Stimulated activated CD4-positive, alpha-beta T cell treated with anti-CD3 and anti-CD28 coated beads, Interleukin-12 subunit alpha, Interleukin-12 subunit beta, amount 100 ng/mL, for 24 hours (primary cell): ENCODE data around the gene TBC1D23.
"Not testable (repeated sequence)": the region's sequence is repeated elsewhere in the genome, so short reads cannot be mapped to it uniquely, and the experiment has no call there.

Source experiments
- DNase-seq, 2 experiments: peaks; one replicate each; pipeline ENCODE4 v3.0.0-alpha.2; 2020; ENCODE audit warnings: low read depth in 2 of 2

Gene TBC1D23

DNA sequence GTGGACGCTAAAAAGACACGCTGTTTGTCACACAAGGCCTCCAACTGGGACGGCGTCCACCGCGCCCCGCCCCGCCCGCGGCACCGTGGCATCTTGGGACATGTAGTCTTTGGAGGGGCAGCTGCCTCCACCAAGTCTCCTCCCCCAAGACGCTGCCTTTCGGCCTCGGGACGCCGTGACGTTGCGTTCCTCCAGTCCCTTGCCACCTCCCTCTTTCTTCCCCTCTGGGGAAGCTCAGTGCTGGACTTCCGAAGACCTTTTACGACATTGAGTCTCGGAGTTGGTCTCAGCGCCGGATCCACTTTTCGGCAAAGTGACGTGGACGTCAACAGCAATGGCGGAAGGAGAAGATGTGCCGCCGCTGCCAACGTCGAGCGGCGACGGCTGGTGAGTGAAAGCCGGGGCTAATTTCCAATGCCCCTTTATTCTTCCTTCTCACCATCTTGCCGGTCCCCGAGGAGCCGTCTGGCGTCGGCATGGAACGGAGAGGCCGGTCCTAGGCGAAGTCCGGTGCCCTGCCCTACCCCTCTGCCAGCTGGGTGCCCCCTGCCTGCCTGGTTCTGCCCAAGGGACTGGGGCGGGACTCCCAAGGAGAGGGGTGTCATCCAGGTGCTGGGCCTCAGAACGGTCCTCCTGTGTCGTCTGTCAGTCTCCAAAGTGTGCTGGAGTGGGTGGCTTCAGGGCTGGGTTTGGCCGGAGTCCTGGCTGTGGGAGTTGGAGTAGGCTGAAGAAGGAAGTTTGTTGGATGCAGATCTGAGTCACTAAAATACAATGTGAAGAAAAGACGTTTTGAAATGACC is at the start of gene TBC1D23:
Gene TBC1D23, plus strand, starts transcription at position 308 of the 800 bp plus-strand sequence. Its CDS starts 27 bp downstream, at position 335.
- DNase-seq = peak; percentile 95 to 96

DNA sequence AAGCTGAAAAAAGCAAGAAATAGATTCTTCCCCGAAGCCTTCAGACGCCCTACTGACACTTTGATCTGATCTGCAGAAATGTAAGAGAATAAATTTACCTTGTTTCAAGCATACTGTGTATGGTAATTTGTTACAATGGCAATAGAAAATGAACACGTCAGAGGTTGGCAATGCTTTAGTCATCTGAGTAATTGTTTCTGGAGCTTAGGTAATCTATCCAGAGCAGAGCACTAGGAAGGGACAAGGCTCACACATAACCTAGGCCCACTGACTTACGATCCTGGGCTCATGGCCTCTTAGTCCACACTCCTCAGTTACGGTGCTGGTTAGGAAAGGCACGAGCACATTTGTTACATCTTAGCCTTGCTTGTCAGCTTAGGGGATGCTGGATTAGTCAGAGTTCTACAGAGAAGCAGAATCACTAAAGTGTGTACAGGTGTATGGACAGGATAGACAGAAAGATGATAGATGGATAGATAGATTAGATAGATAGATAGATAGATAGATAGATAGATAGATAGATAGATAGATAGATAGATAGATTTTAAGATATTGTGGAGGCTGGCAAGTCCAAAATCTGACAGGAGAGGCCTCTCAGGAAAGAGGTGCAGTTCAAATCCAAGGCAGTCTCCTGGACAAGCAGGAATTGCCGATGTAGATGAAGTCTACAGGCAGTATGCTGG is 46.8 kb upstream of the TBC1D23 start:
- DNase-seq = no peak

DNA sequence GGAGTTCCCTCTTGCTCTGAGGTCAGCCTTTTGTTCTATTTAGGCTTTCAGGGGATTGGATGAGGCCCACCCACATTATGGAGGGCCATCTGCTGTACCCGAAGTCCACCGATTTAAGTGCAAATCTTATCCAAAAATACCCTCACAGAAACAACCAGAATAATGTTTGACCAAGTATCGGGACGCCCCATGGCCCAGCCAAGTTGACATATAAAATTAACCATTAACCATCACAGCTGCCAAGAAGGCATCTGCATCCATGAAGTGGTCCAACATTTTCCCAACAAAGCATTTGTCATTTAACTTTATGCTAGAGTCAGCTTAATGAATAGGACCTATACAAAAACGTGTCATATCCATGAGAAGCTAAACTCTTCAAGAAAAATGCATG is 46.2 kb upstream of the TBC1D23 start:
- DNase-seq = no peak

DNA sequence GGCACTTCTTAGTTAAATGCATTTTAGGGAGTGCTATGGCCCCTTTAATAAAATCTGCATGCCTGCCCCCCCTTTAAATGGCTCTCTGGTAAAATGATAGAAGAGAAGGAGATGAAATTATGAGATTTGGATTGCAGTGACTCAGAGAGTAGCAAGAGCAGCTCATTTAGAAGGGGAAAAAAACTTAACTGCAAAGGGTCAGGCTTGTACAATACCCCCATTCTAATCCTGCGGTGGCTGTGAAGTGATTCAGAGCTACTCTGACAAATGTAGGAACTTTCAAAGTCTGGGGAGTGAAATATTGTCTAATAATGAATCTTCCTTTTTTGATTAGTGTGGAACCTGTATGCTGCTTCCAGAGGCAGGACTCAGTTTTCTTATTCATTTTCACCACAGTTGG is 44.1 kb upstream of the TBC1D23 start:
- no peak for DNase-seq

DNA sequence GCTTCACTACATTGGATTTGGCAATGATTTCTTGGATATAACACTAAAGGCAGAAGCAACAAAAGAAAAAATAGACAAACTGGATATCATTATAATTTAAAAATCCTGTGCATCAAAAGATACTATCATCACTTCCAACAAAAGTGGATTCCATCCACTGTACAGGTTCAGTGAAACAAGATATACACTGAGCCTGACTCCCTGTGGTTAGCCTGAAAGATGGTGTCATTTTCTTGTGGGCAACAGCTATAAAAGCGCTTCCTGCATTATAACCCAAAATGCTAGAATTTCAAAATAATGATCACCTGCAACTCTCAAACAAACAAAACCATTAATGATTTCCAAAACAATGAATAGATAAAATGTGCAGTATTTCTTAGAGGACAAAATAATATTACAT is 39.6 kb upstream of the TBC1D23 start:
- no peak for DNase-seq

DNA sequence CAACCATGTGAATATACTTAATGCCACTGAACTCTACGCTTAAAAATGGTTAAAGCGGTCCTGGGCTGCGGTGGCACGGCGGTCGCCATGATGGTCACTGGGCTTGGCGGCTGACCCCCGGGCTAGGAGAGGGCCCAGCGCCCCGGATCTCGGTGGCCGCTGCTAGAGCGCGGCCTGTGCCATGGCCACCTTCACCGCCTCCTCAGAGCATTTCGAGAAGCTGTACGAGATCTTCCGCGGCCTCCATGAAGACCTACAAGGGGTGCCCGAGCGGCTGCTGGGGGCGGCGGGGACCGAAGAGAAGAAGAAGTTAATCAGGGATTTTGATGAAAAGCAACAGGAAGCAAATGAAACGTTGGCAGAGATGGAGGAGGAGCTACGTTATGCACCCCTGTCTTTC is 35.6 kb upstream of the TBC1D23 start:
- DNase-seq = no peak

DNA sequence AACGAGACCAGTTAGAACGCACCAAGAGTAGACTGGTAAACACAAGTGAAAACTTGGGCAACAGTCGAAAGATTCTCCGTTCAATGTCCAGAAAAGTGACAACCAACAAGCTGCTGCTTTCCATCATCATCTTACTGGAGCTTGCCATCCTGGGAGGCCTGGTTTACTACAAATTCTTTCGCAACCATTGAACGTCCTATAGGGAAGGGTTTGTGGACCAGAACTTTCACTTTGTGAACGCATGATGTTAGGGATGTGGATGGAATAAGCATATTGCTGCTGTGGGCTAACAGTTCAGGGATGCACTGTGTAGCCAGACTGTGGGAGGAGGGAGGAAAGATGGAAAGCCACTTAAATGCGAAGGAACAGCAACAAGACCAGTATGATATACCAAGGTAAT is 34.9 kb upstream of the TBC1D23 start:
- DNase-seq = no peak

DNA sequence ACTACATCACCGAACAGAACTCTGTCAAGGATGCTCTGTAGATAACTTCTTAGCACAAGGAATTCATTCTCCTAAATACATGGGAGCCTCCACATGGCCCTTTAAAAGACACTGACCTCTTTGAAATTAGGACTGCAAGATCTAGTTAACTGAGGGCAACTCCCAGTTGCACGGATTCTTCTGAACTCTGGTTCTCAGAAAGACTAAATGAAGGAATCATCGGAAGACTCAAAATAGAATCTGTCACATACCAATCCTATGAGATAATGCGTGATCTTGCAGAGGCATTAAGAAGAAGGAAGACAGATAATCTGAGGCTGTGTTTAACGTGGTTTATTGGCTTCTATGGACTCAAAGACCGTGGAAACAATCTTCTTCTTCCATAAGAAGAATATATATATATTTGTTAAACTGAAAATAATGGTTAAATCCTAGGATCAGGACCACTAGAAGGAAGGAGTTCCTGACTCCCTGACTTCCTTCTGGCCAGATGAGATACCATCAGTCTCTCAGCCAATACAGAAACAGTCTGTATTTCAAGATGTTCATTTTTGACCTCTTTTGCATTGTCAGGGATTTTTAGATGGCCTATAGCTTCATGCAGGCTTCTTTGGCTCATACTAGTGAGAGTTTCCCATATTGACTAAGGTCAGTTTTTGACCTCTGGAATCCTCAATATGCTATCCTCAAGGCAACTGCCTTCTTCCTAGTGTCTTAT is 33.9 kb upstream of the TBC1D23 start:
- DNase-seq = no peak

DNA sequence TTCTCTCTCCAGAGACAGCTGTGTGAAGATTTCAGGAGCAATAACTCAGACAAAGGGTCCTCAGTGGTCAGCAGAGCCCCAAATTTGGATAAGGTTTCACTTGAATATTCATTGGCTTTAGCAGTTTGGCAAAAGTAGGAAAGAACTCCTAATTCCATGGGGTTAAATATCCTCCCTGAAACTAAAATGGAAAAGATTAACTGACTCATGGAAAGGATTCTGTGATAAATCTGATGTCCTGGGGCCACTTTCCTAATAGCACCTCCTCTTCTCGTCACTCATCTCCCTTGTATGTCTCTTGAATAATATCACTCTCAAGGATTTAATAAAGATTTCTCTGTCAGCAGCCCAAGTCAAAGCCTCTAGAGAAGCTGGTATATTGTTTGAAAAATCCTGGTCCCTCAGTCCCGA is 33.3 kb upstream of the TBC1D23 start:
- no peak for DNase-seq

DNA sequence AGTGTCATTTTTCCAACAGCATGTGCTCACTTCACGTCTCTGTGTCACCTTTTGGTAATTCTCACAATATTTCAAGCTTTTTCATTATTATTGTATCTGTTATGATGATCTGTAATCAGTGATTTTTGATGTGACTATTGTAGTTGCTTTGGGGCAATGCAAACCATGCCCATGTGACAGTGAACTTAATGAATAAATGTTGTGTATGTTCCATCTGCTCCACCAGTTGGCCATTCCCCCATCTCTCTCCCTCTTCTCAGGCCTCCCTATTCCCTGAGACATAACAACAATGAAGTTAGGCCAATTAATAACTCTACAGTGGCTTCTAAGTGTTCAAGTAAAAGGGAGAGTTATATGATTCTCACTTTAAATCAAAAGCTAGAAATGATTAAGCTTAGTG is 32.5 kb upstream of the TBC1D23 start:
- no peak for DNase-seq

DNA sequence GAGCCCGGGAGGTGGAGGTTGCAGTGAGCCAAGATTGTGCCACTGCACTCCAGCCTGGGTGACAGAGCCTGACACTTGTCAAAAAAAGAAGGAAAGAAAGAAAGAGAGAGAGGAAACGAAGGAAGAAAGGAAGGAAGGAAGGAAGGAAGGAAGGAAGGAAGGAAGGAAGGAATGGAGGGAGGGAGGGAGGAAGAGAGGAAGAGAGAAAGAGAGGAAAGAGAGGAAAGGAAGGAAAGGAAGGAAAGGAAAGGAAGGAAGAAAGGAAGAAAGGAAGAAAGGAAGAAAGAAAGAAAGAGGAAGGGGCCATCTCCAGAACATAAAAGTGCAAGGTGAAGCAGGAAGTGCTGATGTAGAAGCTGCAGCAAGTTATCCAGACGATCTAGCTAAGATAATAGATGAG is 31.6 kb upstream of the TBC1D23 start:
- DNase-seq = not testable (repeated sequence)

DNA sequence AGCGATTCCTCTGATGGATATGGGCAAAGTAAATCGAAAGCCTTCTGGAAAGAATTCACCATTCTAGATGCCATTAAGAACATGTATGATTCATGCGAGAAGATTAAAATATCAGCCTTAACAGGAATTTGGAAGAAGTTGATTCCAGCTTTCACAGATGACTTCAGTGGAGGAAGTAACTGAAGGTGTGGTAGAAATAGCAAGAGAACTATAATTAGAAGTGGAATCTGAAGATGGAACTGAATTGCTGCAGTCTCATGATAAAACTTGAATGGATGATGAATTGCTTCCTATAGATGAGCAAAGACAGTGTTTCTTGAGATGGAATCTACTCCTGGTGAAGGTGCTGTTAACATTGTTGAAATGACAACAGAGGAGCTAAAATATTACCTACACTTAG is 30.1 kb upstream of the TBC1D23 start:
- no peak for DNase-seq

DNA sequence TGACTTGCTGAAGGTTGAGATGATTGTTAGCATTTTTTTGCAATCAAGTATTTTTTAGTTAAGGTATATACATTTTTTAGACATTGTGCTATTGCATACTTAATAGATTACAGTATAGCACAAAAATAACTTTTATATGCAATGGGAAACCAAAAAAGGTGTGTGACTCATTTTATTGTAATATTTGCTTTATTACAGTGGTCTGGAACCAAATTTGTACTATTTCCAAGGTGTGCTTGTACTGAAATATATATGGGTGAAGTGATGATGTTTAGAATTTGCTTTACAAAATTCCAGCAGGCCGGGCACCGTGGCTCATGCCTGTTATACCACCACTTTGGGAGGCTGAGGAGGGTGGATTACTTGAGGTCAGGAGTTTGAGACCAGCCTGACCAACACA is 29.1 kb upstream of the TBC1D23 start:
- DNase-seq = no peak

DNA sequence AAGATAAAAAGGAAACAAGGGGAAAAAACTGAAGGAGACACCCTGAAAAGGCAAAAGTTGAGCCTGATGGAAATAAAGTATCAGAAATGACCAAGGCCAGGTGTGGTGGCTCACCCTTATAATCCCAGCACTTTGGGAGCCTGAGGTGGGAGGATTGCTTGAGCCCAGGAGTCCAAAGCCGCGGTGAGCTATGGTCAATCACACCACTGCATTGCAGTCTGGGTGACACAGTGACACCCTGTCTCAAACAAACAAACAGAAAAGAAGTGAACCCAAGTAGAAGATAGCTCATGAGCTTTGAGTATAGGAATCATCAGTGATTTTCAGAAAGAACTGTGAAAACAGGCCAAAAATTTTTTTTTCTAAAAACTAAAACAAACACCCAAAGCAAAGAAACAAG is 26.4 kb upstream of the TBC1D23 start:
- no peak for DNase-seq

DNA sequence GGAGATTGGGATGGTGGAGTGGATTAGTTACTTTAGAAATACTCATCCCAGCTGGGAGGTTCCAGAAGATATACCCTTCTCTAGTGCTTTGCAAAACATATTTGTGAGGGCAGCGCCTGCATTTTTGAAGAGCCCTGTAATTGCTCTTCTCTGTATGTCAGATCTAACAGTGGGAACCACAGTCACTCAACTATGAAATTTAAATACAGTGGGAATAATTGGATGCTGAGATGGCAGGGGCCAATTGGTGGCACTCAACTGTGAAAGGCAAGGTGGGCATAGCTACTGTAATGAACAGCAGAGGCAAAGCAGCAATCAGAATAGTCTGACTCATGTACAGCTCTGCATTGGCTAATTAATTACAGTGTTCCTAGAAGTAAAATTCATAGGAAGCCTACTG is 22.2 kb upstream of the TBC1D23 start:
- DNase-seq = no peak

DNA sequence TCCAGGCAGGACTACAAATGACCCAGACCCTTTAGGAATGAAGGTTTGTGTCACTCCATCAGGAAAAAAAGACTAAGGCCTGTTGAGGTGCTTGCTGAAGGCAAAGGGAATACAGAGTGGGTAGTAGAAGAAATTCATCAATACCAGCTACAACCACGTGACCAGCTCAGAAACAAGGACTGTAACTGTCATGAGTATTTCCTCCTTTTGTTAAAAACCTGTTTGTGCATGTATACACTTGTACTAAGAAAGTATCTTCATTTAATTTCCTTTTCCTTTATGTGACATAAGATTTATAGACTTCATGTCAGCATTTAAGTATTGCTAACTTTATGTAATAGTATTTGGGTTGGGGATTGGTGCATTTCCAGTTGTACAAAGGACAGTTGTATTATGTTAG is 18.3 kb upstream of the TBC1D23 start:
- not testable (repeated sequence) for DNase-seq

DNA sequence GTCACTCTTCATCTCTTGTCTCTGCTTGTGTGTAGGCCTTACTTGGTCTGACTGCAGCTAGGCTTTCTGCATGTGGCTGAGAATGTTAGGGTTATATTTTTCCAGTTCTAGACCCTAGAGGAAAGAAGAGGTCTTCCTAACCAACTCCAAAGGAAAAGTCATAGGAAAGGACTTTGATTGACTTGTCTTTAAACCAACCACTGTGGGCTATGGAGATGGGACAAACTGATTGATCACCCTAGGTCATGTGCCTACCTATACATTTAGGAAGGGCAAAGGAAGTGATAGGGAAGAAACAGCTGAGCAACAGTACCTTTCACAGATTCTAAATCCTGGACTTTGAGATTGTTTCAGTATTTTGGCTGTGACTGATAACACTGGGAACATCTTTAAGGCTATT is 16.5 kb upstream of the TBC1D23 start:
- no peak for DNase-seq

DNA sequence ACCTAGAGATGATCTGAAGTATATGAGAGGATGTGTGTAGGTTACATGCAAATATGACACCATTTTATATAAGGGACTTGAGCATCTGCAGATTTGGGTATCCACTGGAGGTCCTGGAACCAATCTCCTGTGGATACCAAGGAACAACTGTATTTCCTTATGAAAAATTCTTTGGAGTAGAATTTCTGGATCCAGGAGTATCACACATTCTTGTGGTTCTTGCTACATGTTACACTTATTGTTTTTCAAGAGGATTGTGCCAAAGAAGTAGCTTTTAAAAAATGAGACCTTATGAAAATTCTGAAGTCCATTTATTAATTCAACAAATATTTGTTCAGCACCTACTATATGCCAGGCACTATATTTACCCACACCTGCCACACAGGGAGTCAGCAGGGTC is 15.7 kb upstream of the TBC1D23 start:
- no peak for DNase-seq

DNA sequence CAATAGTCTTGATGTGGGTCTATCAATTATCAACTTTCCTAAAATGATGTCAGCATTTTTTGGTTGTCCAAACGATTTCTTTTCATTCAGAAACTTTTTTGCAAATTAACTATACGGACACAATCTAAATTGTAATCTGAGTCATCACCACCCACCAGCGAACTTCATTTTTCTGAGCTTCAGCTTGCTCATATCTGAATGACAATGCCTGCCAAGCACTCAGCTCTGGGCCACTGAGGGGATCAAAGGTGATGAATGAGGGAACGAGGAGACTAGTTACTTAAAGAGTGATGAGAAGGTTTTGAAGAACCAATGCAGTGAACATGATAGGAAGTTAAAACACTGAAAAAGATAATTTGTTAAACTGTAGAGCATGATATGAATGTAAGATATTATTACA is 14.9 kb upstream of the TBC1D23 start:
- no peak for DNase-seq

DNA sequence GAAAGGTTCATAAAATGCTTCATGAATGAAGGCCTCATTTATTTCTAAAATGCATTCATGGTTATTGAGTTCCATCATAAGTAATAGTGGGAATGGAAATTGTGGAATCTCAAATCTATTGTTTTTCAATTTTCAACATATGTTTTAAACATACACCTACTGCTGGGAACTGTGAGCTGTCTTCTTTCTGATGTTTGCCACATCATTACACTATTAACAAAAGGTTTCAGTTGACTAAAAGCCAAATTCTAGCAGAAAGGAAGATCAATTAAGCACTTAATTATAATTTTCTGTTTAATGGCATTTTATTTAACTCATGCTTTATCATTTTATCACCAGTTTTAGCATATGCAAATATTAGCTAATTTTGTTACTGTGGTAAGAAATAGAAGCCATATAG is 13.8 kb upstream of the TBC1D23 start:
- DNase-seq = no peak

DNA sequence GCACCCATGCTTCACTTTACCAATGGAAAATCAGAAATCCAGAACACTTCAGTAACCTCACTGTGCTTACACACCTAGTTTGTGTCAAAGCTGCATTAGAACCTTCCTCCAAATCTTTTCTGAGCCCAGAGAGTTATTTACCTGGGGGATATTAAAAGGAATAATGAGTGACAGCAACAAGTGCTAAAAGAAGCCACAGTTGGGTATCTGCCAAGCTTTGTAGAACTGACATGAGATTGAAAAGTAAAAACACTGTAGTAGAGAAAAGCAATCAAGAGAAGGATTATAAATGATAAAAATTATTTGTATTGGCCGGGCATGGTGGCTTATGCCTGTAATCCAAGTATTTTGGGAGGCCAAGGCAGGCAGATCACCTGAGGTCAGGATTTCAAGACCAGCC is 8.8 kb upstream of the TBC1D23 start:
- no peak for DNase-seq

DNA sequence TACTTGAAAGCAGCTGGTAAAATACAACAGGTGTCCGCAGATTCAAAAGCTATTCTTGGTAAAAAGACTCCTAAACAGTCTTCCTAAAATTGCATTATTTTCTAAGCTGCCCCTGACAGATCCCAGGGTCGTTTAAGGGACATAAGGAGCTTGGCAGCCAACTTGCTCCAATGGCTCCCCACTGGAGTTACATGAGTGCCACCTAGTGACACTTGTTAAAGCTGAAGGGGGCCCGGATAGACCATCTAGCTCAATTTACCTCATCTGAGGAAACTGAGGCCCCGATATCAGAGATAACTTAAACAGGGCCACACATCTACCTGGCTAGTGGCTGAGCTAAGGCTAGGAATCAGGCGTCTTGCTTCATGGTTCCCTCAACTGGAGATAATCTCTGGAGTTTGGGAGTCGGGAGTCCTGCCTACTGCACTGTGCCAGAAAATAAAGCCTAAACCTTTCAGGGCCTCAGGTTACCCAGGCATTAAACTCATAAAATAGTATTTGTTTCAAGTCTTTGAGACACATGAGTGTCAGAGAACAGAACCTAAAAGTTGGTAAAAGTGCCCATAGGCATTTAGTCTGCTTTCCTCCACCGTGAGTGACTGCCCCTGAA is 6.5 kb upstream of the TBC1D23 start:
- DNase-seq = peak in 1 of 2 experiments; percentile 22
